Panc1 (cell line): ENCODE results near the gene PRB4. TPM values are rescaled to one million over a fixed set of nuclear protein-coding genes. Genes with fewer than 3 reads are reported as not detected.

ENCODE experiments used
- ATAC-seq: fragments of 200-7000 bp; cut with Tn5 transposase; 2 replicates; pipeline ENCODE4 v1.9.1; 2020; ENCODE audit warnings: mild to moderate bottlenecking, moderate library complexity
- BruUV-seq: library from RNA; stranded (reverse); fragments of 400-500 nt; replicated peaks from 2 replicates; lab custom pipeline; 2021; lab: Mats Ljungman, UMichigan
- CTCF ChIA-PET: fragments of 300-600 bp; sonication (Branson Sonifier 250); formaldehyde crosslinking; loops from one replicate; lab custom pipeline; 2022; ENCODE audit warnings: antibody characterized with exemption; lab: Charles Lee
- POLR2A ChIA-PET: fragments of 300-600 bp; sonication (Branson Sonifier 250); formaldehyde crosslinking; loops from one replicate; lab custom pipeline; 2022; ENCODE audit warnings: antibody characterized with exemption; lab: Charles Lee
- DNase-seq: peaks from one replicate; pipeline ENCODE4 v3.0.0-alpha.2; 2010; ENCODE audit warnings: low read depth, low spot score
- H3K27ac ChIP-seq: 2 replicates; pipeline ENCODE4 v1.5.1; 2011; ENCODE audit warnings: mild to moderate bottlenecking, low read length, inconsistent platforms
- H3K27me3 ChIP-seq: fragments of 200-500 bp; sonication (Bioruptor generic); 2 replicates; pipeline ENCODE4 v1.6.0; 2014; ENCODE audit warnings: low read length, inconsistent platforms; ENCODE audit not compliant: control insufficient read depth, insufficient read depth
- H3K36me3 ChIP-seq: fragments of 200-500 bp; sonication (Bioruptor generic); 2 replicates; pipeline ENCODE4 v1.5.1; 2014; ENCODE audit warnings: inconsistent platforms, mild to moderate bottlenecking, low read length, moderate library complexity; ENCODE audit not compliant: control insufficient read depth, insufficient read depth
- H3K4me1 ChIP-seq: 2 replicates; pipeline ENCODE4 v1.5.1; 2011; ENCODE audit warnings: inconsistent platforms, mild to moderate bottlenecking, low read length, moderate library complexity; ENCODE audit not compliant: control insufficient read depth, insufficient read depth
- H3K4me3 ChIP-seq, 2 experiments: 2 replicates each; pipeline ENCODE4 v1.5.1; 2011 to 2012; ENCODE audit warnings: low read depth in 2 of 2, low read length in 2 of 2, mild to moderate bottlenecking in 2 of 2, inconsistent platforms in 1 of 2, moderate library complexity in 1 of 2
- H3K9me3 ChIP-seq: fragments of 200-500 bp; sonication (Bioruptor generic); 2 replicates; pipeline ENCODE4 v1.5.1; 2014; ENCODE audit warnings: low read depth, mild to moderate bottlenecking, inconsistent platforms, low read length, moderate library complexity; ENCODE audit not compliant: control insufficient read depth, insufficient read depth
- POLR2AphosphoS5 ChIP-seq: IDR thresholded peaks from 2 replicates; pipeline ENCODE4 v1.6.1; 2012; ENCODE audit warnings: mild to moderate bottlenecking, low read depth, low read length, moderate library complexity
- SIN3A ChIP-seq: IDR thresholded peaks from 2 replicates; pipeline ENCODE4 v1.6.1; 2012; ENCODE audit warnings: low read depth, mild to moderate bottlenecking, low read length, moderate library complexity, borderline replicate concordance; ENCODE audit not compliant: insufficient read depth
- in situ Hi-C: cut with HindIII; loops from 2 replicates; pipeline ENCODE4 v1.10.0; 2016; ENCODE audit warnings: low sequenced_read_pairs, low pct_unique_long_range_greater_than_20kb
- intact Hi-C: fragments of 100-400 bp; cut with micrococcal nuclease; formaldehyde crosslinking; loops from one replicate; pipeline ENCODE4 v1.10.0; 2022; ENCODE audit not compliant: unreplicated experiment
- total RNA-seq: library from RNA; stranded (reverse); gene quantifications from one replicate; pipeline ENCODE4 v1.2.1, GENCODE V29; 2021; ENCODE audit not compliant: unreplicated experiment
- TF ChIP-seq, protein P1 (sequence below), 2 experiments: IDR thresholded peaks; 2 replicates each; pipeline ENCODE4 v1.6.1; 2011 to 2012; ENCODE audit warnings: low read depth in 2 of 2, control low read depth in 1 of 2, low read length in 1 of 2, mild to moderate bottlenecking in 1 of 2, moderate library complexity in 1 of 2; ENCODE audit not compliant: insufficient read depth in 1 of 2

Gene PRB4
- total RNA-seq, 1 experiment from 2014 or later: not detected

DNA sequence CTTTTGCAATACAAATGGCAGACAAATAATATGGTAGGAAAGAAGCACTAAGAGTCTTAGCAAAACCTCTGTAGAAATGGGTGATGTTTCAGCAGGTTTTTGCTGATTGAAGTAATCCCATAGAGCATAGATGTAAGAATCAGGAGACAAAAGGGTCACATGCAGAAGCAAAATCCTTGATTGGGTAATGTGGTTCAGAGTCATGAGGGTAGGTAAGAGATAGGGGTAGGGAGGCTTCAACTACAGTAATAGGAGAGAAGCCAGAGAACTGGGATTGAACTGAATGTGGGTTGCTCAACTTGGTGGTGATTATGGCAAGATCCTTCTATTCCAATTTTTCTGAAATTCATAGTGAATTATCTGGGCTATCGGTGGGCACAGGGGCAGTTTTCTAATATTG is 45.7 kb downstream of the PRB4 start:
- CTCF ChIA-PET: no interaction called here
- in situ Hi-C loops (no loop called here), intact Hi-C loops (no loop called here)
- Histone ChIP-seq H3K27me3 (no peaks in the 10 kb centered on the region), H3K4me3 (no peak overlapping the region), H3K4me1 (no peaks in the 10 kb centered on the region), H3K27ac (no peak overlapping the region), H3K36me3 (no peaks in the 10 kb centered on the region), H3K9me3 (no peaks in the 10 kb centered on the region)
- ATAC-seq (no peak), DNase-seq (no peak)
- POLR2A ChIA-PET: no interaction called here
- TF ChIP-seq, protein P1, sequence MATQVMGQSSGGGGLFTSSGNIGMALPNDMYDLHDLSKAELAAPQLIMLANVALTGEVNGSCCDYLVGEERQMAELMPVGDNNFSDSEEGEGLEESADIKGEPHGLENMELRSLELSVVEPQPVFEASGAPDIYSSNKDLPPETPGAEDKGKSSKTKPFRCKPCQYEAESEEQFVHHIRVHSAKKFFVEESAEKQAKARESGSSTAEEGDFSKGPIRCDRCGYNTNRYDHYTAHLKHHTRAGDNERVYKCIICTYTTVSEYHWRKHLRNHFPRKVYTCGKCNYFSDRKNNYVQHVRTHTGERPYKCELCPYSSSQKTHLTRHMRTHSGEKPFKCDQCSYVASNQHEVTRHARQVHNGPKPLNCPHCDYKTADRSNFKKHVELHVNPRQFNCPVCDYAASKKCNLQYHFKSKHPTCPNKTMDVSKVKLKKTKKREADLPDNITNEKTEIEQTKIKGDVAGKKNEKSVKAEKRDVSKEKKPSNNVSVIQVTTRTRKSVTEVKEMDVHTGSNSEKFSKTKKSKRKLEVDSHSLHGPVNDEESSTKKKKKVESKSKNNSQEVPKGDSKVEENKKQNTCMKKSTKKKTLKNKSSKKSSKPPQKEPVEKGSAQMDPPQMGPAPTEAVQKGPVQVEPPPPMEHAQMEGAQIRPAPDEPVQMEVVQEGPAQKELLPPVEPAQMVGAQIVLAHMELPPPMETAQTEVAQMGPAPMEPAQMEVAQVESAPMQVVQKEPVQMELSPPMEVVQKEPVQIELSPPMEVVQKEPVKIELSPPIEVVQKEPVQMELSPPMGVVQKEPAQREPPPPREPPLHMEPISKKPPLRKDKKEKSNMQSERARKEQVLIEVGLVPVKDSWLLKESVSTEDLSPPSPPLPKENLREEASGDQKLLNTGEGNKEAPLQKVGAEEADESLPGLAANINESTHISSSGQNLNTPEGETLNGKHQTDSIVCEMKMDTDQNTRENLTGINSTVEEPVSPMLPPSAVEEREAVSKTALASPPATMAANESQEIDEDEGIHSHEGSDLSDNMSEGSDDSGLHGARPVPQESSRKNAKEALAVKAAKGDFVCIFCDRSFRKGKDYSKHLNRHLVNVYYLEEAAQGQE (IDR thresholded peaks at IDR 0.05; ENCODE audit: insufficient read depth in 1 of 2, low read depth in 2 of 2, low read length in 1 of 2): no peak
- TF ChIP-seq SIN3A (no peak), POLR2AphosphoS5 (no peak)
- BruUV-seq: no TSS peak

Other genes with a start within 250 kb of the PRB4 start
- gene TAS2R46, start 248.1 kb downstream of the PRB4 start, total RNA-seq: 0.46 TPM
- 0.36 TPM for gene TAS2R43, start 218.1 kb downstream of the PRB4 start, total RNA-seq
- 0.74 TPM for gene TAS2R30, start 175.8 kb downstream of the PRB4 start, total RNA-seq
- 6.0 TPM for gene SMIM10L1, start 139.2 kb downstream of the PRB4 start, total RNA-seq
- not detected for gene TAS2R42, start 123.5 kb downstream of the PRB4 start, total RNA-seq
- not detected for gene PRB3, start 40.7 kb downstream of the PRB4 start, total RNA-seq
- not detected for gene PRB2, start 85.1 kb upstream of the PRB4 start, total RNA-seq